Measurements from ENCODE around the gene NRG3.

GRCh38 chr10:82228701-82229100 is 353.7 kb downstream of the NRG3 start:
- TF ChIP-seq POLR2A (IDR thresholded peaks at IDR 0.05): no peak
- no peak for TF ChIP-seq CTCF (IDR thresholded peaks at IDR 0.05)
- no peak for TF ChIP-seq EP300 (IDR thresholded peaks at IDR 0.05)

All from ovary (tissue), 3 donors.